K562 (cell line): ENCODE measurements around the gene STS. TPM values are rescaled to one million over a fixed set of nuclear protein-coding genes. Genes with fewer than 3 reads are reported as not detected.
"Not testable (repeated sequence)": the region's sequence is repeated elsewhere in the genome, so short reads cannot be mapped to it uniquely, and the experiment has no call there.

Experiments
- ATAC-seq: fragments of 200-7000 bp; cut with Tn5 transposase; 3 replicates; pipeline ENCODE4 v1.9.1; 2020; ENCODE audit warnings: moderate library complexity
- BruUV-seq: library from RNA; stranded (reverse); fragments of 400-500 nt; replicated peaks from 2 replicates; lab custom pipeline; 2021; lab: Mats Ljungman, UMichigan
- CTCF ChIA-PET: fragments of 300-600 bp; formaldehyde crosslinking; extraction: SDS; loops from one replicate; lab custom pipeline; 2021; ENCODE audit warnings: low intra/inter-chr PET ratio; lab: Yijun Ruan, JAX
- POLR2A ChIA-PET: fragments of 300-600, 350-650 bp; sonication (Branson Sonifier 250); formaldehyde crosslinking; extraction: SDS; loops from one replicate; lab custom pipeline; 2021; ENCODE audit warnings: antibody characterized with exemption, inconsistent platforms; lab: Yijun Ruan, JAX
- DNase-seq, 4 experiments: peaks; one replicate each; pipeline versions ENCODE4 v3.0.0 to v3.0.0-alpha.2; 2011 to 2018; ENCODE audit warnings: low spot score in 3 of 4, mixed read lengths in 3 of 4; ENCODE audit errors: extremely low read depth in 1 of 4
- FAIRE-seq: peaks from 2 replicates; lab custom pipeline; 2011; peaks lifted over from hg19 to GRCh38; lab: Jason Lieb, UNC
- H2AFZ ChIP-seq: 2 replicates; pipeline ENCODE4 v1.6.0; 2011; ENCODE audit warnings: low read depth, low read length, control low read depth, inconsistent platforms
- H3K27ac ChIP-seq: fragments of 200-600 bp; 3 replicates; pipeline ENCODE4 v1.8.0; 2011; ENCODE audit warnings: low read depth, mild to moderate bottlenecking, control low read depth, inconsistent platforms, low read length, moderate library complexity, mixed read lengths; ENCODE audit errors: extremely low read depth
- H3K27me3 ChIP-seq, 2 experiments: fragments of 300-600 bp in 1 of 2; 2 replicates in 1 of 2; 3 replicates in 1 of 2; pipeline versions ENCODE4 v1.6.0 to v1.8.0; 2011; ENCODE audit warnings: inconsistent platforms in 2 of 2, low read length in 2 of 2, mild to moderate bottlenecking in 1 of 2, mixed read lengths in 1 of 2, moderate library complexity in 1 of 2; ENCODE audit not compliant: control insufficient read depth in 2 of 2, insufficient read depth in 2 of 2
- H3K36me3 ChIP-seq: fragments of 300-600 bp; 3 replicates; pipeline ENCODE4 v1.8.0; 2011; ENCODE audit warnings: mild to moderate bottlenecking, low read length, inconsistent platforms; ENCODE audit not compliant: control insufficient read depth, insufficient read depth
- H3K4me1 ChIP-seq, 2 experiments: fragments of 200-600 bp in 1 of 2; replicated peaks in 1 of 2; 2 replicates in 1 of 2; 3 replicates in 1 of 2; pipeline versions ENCODE4 v1.5.1 to v1.8.0; 2011; ENCODE audit warnings: inconsistent platforms in 2 of 2, low read length in 2 of 2, mild to moderate bottlenecking in 1 of 2, mixed read lengths in 1 of 2, moderate library complexity in 1 of 2; ENCODE audit not compliant: control insufficient read depth in 2 of 2, insufficient read depth in 2 of 2
- H3K4me2 ChIP-seq: 2 replicates; pipeline ENCODE4 v1.6.1; 2011; ENCODE audit warnings: low read length, control low read depth, inconsistent platforms, mixed read lengths; ENCODE audit not compliant: insufficient read depth
- H3K4me3 ChIP-seq: fragments of 200-600 bp; sonication (generic), shearing (Covaris generic); 2 replicates; pipeline ENCODE4 v1.5.1; 2016; ENCODE audit warnings: control low read depth, inconsistent platforms
- H3K79me2 ChIP-seq: fragments of 200-600 bp; 3 replicates; pipeline ENCODE4 v1.8.0; 2011; ENCODE audit warnings: low read length, inconsistent platforms; ENCODE audit not compliant: control insufficient read depth, insufficient read depth
- H3K9ac ChIP-seq, 2 experiments: 2 replicates each; pipeline versions ENCODE4 v1.6.0 to v1.6.1; 2011; ENCODE audit warnings: low read depth in 2 of 2, low read length in 2 of 2, control low read depth in 1 of 2, inconsistent platforms in 1 of 2, mild to moderate bottlenecking in 1 of 2, mixed read lengths in 1 of 2; ENCODE audit not compliant: insufficient read depth in 1 of 2
- H3K9me1 ChIP-seq: one replicate; pipeline ENCODE4 v1.6.0; 2011; ENCODE audit warnings: inconsistent platforms, mild to moderate bottlenecking, low read length, moderate library complexity; ENCODE audit not compliant: control insufficient read depth, insufficient read depth
- H3K9me3 ChIP-seq: replicated peaks from 2 replicates; pipeline ENCODE4 v1.5.1; 2011; ENCODE audit warnings: low read depth, low read length, inconsistent platforms; ENCODE audit not compliant: control insufficient read depth, insufficient read depth
- H4K20me1 ChIP-seq: replicated peaks from 2 replicates; pipeline ENCODE4 v1.6.1; 2011; ENCODE audit warnings: low read length, inconsistent platforms, mixed read lengths; ENCODE audit not compliant: control insufficient read depth, insufficient read depth
- CCNT2 ChIP-seq: IDR thresholded peaks from 2 replicates; pipeline ENCODE4 v1.6.1; 2011; ENCODE audit warnings: borderline replicate concordance, low read depth, mild to moderate bottlenecking, moderate library complexity, mixed read lengths, low read length; ENCODE audit not compliant: insufficient read length; ENCODE audit errors: extremely low read depth
- FOXJ3 ChIP-seq: sonication (generic); formaldehyde crosslinking; IDR thresholded peaks from 2 replicates; pipeline ENCODE4 v1.4.0; 2020; ENCODE audit warnings: mild to moderate bottlenecking, missing genetic modification reagents
- JUNB ChIP-seq: fragments of 450-650 bp; formaldehyde crosslinking; conservative IDR thresholded peaks from 2 replicates; pipeline ENCODE4 v1.4.0; 2020; ENCODE audit warnings: mild to moderate bottlenecking
- MEF2D ChIP-seq: conservative IDR thresholded peaks from 2 replicates; pipeline ENCODE4 v1.6.1; 2016; ENCODE audit warnings: low read depth, missing genetic modification characterization, missing compliant biosample characterization
- NR1H2 ChIP-seq: sonication (generic); formaldehyde crosslinking; IDR thresholded peaks from 2 replicates; pipeline ENCODE4 v1.4.0; 2020; ENCODE audit warnings: mild to moderate bottlenecking, missing genetic modification reagents
- POLR3A ChIP-seq: IDR thresholded peaks from 2 replicates; pipeline ENCODE4 v1.6.1; 2011; ENCODE audit warnings: borderline replicate concordance, mild to moderate bottlenecking, moderate library complexity; ENCODE audit not compliant: insufficient read length, insufficient read depth; ENCODE audit errors: extremely low read depth
- RERE ChIP-seq: sonication (generic); formaldehyde crosslinking; IDR thresholded peaks from 2 replicates; pipeline ENCODE4 v1.8.0; 2023; ENCODE audit warnings: missing genetic modification reagents, mild to moderate bottlenecking, borderline replicate concordance
- SMAD4 ChIP-seq: fragments of 250-450 bp; sonication (Bioruptor Pico); conservative IDR thresholded peaks from 2 replicates; pipeline ENCODE4 v1.8.0; 2021; ENCODE audit warnings: inconsistent platforms, mild to moderate bottlenecking, moderate library complexity
- ZNF764 ChIP-seq: fragments of 250-450 bp; sonication (Bioruptor Pico); IDR thresholded peaks from 2 replicates; pipeline ENCODE4 v1.4.0; 2020; ENCODE audit warnings: low read depth, mild to moderate bottlenecking, moderate library complexity
- WGBS: fragments of 100-300 bp; shearing (Covaris generic); methylation state at CpG from one replicate; pipeline ENCODE4 v1.1.6; 2016; ENCODE audit warnings: low coverage, mixed read lengths; ENCODE audit not compliant: insufficient coverage; ENCODE audit errors: missing lambda C conversion rate; 5-methylcytosine and 5-hydroxymethylcytosine counted together
- in situ Hi-C: fragments of 300-500 bp; cut with MboI; formaldehyde crosslinking; loops from 4 replicates; pipeline ENCODE4 v1.15.0; 2018; ENCODE audit warnings: inconsistent platforms, mixed read lengths
- intact Hi-C: fragments of 100-400 bp; cut with micrococcal nuclease; formaldehyde crosslinking; loops from 2 replicates; pipeline ENCODE4 v1.14.2; 2022
- polyA plus RNA-seq, 8 experiments: library from polyadenylated mRNA; depleted of rRNA in 4 of 8; stranded (reverse) in 5 of 8; unstranded in 3 of 8; fragments of >200 nt; fragmentation: Nextera tagmentation in 2 of 8; fragmentation: Illumina TruSeq in 1 of 8; extraction: Ambion mirVana in 2 of 8; extraction: Trizol in 1 of 8; gene quantifications; 2 replicates each; pipeline versions ENCODE4 v1.2.1 to v1.2.3, GENCODE V29; 2011 to 2014; ENCODE audit warnings: inconsistent platforms in 1 of 8, missing spikeins in 1 of 8
- total RNA-seq, 7 experiments: library from RNA; depleted of rRNA in 6 of 7; stranded (reverse); fragments of >200 nt in 6 of 7; fragmentation: Illumina TruSeq in 2 of 7; extraction: Trizol in 2 of 7; gene quantifications; 2 replicates each; pipeline versions ENCODE4 v1.2.1 to v1.2.3, GENCODE V29; 2011 to 2021; ENCODE audit warnings: low replicate concordance in 1 of 7
- TF ChIP-seq, protein P1 (sequence below): sonication (generic); IDR thresholded peaks from 2 replicates; pipeline ENCODE4 v1.6.1; 2016

STS gene
- total and polyA plus RNA-seq, 9 of the 15 experiments (the other 6 are each of a cell fraction or from before 2014, with no cell fraction given), result 0.14 to 1.3 (median 0.63) TPM

- H3K4me3 ChIP-seq, H3K9me1 ChIP-seq, H3K27ac ChIP-seq, H3K9me3 ChIP-seq, H4K20me1 ChIP-seq, FAIRE-seq, H3K4me2 ChIP-seq, ATAC-seq, H3K27me3 ChIP-seq, CTCF ChIA-PET, H3K79me2 ChIP-seq, H3K36me3 ChIP-seq, H3K9ac ChIP-seq, H3K4me1 ChIP-seq, intact Hi-C loops, DNase-seq, H2AFZ ChIP-seq, in situ Hi-C loops, BruUV-seq, POLR2A ChIA-PET: not testable (repeated sequence)
- TF ChIP-seq, protein P1, sequence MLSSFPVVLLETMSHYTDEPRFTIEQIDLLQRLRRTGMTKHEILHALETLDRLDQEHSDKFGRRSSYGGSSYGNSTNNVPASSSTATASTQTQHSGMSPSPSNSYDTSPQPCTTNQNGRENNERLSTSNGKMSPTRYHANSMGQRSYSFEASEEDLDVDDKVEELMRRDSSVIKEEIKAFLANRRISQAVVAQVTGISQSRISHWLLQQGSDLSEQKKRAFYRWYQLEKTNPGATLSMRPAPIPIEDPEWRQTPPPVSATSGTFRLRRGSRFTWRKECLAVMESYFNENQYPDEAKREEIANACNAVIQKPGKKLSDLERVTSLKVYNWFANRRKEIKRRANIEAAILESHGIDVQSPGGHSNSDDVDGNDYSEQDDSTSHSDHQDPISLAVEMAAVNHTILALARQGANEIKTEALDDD, result peak; percentile 75
- 0% methylated on average over 2 of the region's 2 CpGs for WGBS
Measured at GRCh38 chrX:7178859-7179258, 31.3 kb downstream of the STS start.

DNA sequence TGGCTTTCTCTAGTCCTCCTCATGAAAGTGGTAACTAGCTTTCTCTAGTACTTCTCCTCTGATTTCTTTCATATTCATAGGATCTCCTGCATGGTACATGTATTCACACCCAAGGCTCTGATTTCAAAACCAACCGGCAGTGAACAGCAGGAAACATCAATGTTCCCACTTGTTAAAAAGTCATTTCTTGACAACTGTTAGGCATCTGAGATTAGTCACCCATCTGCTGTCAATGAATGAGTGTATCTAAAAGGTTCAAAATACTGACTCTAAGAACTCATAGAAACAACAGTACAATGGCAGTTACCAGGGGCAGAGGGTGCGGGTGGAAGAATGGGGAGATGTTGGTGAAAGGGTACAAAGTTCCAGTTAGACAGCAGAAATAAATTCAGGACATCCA, 31.9 kb downstream of the STS start:
- Histone ChIP-seq H3K9me1 (no peaks in the 10 kb centered on the region), H2AFZ (no peak overlapping the region), H3K79me2 (no peaks in the 10 kb centered on the region), H3K4me3 (no peak overlapping the region), H3K27ac (no peak overlapping the region), H3K4me1 (no peaks in the 10 kb centered on the region), H3K9ac (no peak overlapping the region), H3K9me3 (no peaks in the 10 kb centered on the region), H4K20me1 (no peaks in the 10 kb centered on the region), H3K27me3 (no peaks in the 10 kb centered on the region), H3K36me3 (no peaks in the 10 kb centered on the region), H3K4me2 (no peak overlapping the region)
- intact Hi-C loops (no loop called here), in situ Hi-C loops (no loop called here)
- no peak for ATAC-seq
- no TSS peak for BruUV-seq
- CTCF ChIA-PET, result no interaction called here
- POLR2A ChIA-PET, result no interaction called here
- 0% methylated on average over 2 of the region's 2 CpGs for WGBS
- no peak for DNase-seq
- FAIRE-seq, result no peak
- TF ChIP-seq JUNB (CRISPR knock-in tag) (no peak), CCNT2 (no peak), SMAD4 (CRISPR knock-in tag) (no peak), MEF2D (tag) (no peak), NR1H2 (no peak), RERE (CRISPR knock-in tag) (no peak), FOXJ3 (no peak), POLR3A (no peak), ZNF764 (CRISPR knock-in tag) (no peak)
